Measurements from ENCODE around the gene ZNF322. TPM values are rescaled to one million over a fixed set of nuclear protein-coding genes. Genes with fewer than 3 reads are reported as not detected.

The ZNF322 gene
- total RNA-seq, 2 donors from 2014 or later, result 42.5 to 59.9 TPM

DNA sequence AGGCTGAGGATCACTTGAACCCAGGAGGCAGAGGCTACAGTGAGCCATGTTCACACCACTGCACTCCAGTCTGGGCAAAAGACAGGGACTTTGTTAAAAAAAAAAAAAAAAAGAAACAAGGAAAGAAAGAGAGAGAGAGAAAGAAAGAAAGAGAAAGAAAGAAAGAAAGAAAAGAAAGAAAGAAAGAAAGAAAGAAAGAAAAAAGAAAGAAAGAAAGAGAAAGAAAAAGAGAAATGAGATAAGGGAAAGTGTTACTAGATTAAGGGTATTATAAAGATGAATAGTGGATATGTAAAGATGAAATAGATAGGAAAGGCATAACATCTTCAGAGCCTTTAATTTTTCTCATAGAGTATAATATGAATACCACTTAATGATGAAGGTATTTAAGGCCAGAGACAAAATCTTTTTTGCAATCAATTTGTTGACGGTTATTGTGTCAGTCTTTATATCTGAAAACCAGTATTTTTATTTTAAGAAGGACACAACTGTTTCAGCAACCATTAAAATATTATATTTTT, 36.1 kb downstream of the ZNF322 start:
- H3K27ac Mint-ChIP-seq, result no peak overlapping the region
- no peak overlapping the region for H3K9ac ChIP-seq (ENCODE audit: extremely low read depth, low read length, poor library complexity, severe bottlenecking)
- no peak for DNase-seq
- no peaks in the 10 kb centered on the region for H3K36me3 Mint-ChIP-seq (ENCODE audit: low read depth)
- no peak overlapping the region for H3K4me3 Mint-ChIP-seq
- peaks cover 11% of the 10 kb centered on the region for H3K27me3 ChIP-seq (ENCODE audit: control insufficient read depth, insufficient read depth, low read length, poor library complexity, severe bottlenecking)
- no peaks in the 10 kb centered on the region for H3K4me1 Mint-ChIP-seq
- H3K4me3 ChIP-seq (ENCODE audit: low read length), result no peak overlapping the region
- no peaks in the 10 kb centered on the region for H3K36me3 ChIP-seq (ENCODE audit: control insufficient read depth, insufficient read depth, low read length)
- H3K4me1 ChIP-seq (ENCODE audit: control insufficient read depth, insufficient read depth, low read length), result no peaks in the 10 kb centered on the region
- peaks cover 19% of the 10 kb centered on the region for H3K27me3 Mint-ChIP-seq (ENCODE audit: insufficient read depth)
- TF ChIP-seq, protein P1, sequence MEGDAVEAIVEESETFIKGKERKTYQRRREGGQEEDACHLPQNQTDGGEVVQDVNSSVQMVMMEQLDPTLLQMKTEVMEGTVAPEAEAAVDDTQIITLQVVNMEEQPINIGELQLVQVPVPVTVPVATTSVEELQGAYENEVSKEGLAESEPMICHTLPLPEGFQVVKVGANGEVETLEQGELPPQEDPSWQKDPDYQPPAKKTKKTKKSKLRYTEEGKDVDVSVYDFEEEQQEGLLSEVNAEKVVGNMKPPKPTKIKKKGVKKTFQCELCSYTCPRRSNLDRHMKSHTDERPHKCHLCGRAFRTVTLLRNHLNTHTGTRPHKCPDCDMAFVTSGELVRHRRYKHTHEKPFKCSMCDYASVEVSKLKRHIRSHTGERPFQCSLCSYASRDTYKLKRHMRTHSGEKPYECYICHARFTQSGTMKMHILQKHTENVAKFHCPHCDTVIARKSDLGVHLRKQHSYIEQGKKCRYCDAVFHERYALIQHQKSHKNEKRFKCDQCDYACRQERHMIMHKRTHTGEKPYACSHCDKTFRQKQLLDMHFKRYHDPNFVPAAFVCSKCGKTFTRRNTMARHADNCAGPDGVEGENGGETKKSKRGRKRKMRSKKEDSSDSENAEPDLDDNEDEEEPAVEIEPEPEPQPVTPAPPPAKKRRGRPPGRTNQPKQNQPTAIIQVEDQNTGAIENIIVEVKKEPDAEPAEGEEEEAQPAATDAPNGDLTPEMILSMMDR (conservative IDR thresholded peaks at IDR 0.05), result no peak
- peaks cover 8% of the 10 kb centered on the region for H3K9me3 ChIP-seq (ENCODE audit: control insufficient read depth, low read length)
- no peak overlapping the region for H3K27ac ChIP-seq (ENCODE audit: low read depth, low read length)
- WGBS, 2 experiments (ENCODE audit: insufficient coverage in 1 of 2, insufficient read length in 1 of 2), result 0% methylated on average over 1 of the region's 1 CpG; no CpG with 5 or more reads in 1 of the 2 experiments
- H3K9me3 Mint-ChIP-seq, result peaks cover 11% of the 10 kb centered on the region

DNA sequence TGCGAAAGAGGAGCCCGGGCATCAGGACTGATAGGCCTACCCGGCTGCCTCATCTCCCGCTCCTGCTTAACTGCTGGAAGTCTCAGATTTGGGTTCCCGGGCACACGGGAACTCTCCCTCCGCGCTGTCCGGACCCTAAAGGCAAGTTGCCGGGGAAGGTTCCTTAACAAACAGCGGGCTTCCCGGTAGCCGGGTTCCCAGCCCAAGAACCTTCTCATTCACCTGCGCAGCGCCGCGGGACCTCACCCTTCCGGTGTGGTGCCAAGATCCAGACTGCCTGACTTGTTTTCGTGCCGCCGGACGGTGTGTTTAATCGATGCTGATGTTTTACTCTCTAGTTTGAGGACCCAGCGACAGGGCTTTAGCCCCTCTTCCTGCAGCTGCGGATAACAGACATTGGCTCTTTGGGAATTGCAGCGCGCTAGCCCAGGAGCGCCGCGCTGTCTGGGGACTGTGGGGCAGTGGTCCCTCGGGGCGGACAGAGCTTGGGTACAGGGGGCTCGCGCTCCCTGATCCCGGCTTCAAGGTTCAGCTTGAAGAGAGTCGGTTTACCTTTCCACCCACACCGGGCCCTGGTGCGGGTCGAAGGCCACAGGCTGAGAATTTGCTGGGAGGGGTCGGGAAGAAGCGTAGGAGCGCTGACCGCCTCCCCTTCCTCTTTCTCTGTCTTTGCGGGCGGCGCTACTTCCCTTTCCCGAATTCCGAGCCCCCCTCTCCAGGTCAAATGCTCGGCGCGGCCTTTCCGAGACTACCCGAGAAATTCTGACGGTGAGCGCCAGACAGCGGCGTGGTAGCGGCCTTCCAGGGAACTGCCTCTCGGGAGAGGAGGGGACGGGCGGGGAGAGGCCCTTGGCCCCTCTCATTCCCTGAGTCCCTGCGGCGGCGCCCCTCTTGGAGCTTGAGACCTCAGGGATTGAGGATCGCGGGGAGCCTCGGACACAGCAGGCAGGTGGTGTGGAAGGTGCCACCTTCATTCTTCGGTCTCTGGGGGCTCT, 45.6 kb downstream of the ZNF322 start:
- H3K9ac ChIP-seq (ENCODE audit: extremely low read depth, low read length, poor library complexity, severe bottlenecking), result no peak overlapping the region
- peaks cover 10% of the 10 kb centered on the region for H3K4me1 Mint-ChIP-seq
- DNase-seq, result peak; percentile 81

DNA sequence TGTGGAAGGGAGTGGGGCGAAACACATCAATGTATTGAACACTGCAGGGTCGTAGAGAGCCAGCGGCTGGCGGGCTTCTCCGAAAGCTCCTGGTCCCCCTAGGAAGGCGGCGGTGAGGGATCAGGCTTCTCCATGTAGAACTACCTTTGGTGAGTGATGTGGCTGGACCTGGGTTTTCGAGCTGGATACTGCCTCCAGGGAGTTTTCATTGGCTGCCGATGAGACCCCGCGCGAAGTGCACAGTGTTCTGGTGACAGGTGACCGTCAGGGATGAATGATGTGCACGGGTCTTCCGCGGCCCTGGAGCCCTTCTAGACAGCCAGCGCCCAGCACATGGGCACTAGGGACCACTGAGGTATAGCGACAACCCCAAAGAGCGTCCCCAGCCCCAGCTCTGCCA, 46.3 kb downstream of the ZNF322 start:
- peaks cover 86% of the 10 kb centered on the region for H3K27me3 Mint-ChIP-seq (ENCODE audit: insufficient read depth)
- peak overlapping the region; percentile 82 for H3K4me3 ChIP-seq (ENCODE audit: low read length)
- no peaks in the 10 kb centered on the region for H3K36me3 ChIP-seq (ENCODE audit: control insufficient read depth, insufficient read depth, low read length)
- WGBS, 2 experiments (ENCODE audit: insufficient coverage in 1 of 2, insufficient read length in 1 of 2), result 34 to 53% methylated on average over 10 to 19 of the region's 19 CpGs
- H3K27ac Mint-ChIP-seq, result no peak overlapping the region
- peaks cover 84% of the 10 kb centered on the region for H3K27me3 ChIP-seq (ENCODE audit: control insufficient read depth, insufficient read depth, low read length, poor library complexity, severe bottlenecking)
- H3K4me1 ChIP-seq (ENCODE audit: control insufficient read depth, insufficient read depth, low read length), result no peaks in the 10 kb centered on the region
- peaks cover 11% of the 10 kb centered on the region for H3K9me3 ChIP-seq (ENCODE audit: control insufficient read depth, low read length)
- TF ChIP-seq, protein P1 (conservative IDR thresholded peaks at IDR 0.05), result no peak
- H3K9ac ChIP-seq (ENCODE audit: extremely low read depth, low read length, poor library complexity, severe bottlenecking), result no peak overlapping the region
- H3K27ac ChIP-seq (ENCODE audit: low read depth, low read length), result no peak overlapping the region
- H3K36me3 Mint-ChIP-seq (ENCODE audit: low read depth), result no peaks in the 10 kb centered on the region
- peak overlapping the region; percentile 77 for H3K4me3 Mint-ChIP-seq
- DNase-seq, result peak; percentile 61
- no peaks in the 10 kb centered on the region for H3K9me3 Mint-ChIP-seq
- peaks cover 10% of the 10 kb centered on the region for H3K4me1 Mint-ChIP-seq

More for the DNA sequence above, 45.6 kb downstream of the ZNF322 start:
- no peaks in the 10 kb centered on the region for H3K36me3 ChIP-seq (ENCODE audit: control insufficient read depth, insufficient read depth, low read length)
- peak overlapping the region; percentile 82 for H3K4me3 ChIP-seq (ENCODE audit: low read length)
- no peak overlapping the region for H3K27ac ChIP-seq (ENCODE audit: low read depth, low read length)
- TF ChIP-seq, protein P1 (conservative IDR thresholded peaks at IDR 0.05), result peak; percentile 29
- no peaks in the 10 kb centered on the region for H3K4me1 ChIP-seq (ENCODE audit: control insufficient read depth, insufficient read depth, low read length)
- 2% methylated on average over 29 to 68 of the region's 68 CpGs for WGBS, 2 experiments (ENCODE audit: insufficient coverage in 1 of 2, insufficient read length in 1 of 2)
- peaks cover 76% of the 10 kb centered on the region for H3K27me3 ChIP-seq (ENCODE audit: control insufficient read depth, insufficient read depth, low read length, poor library complexity, severe bottlenecking)
- H3K27me3 Mint-ChIP-seq (ENCODE audit: insufficient read depth), result peaks cover 83% of the 10 kb centered on the region
- peaks cover 11% of the 10 kb centered on the region for H3K9me3 ChIP-seq (ENCODE audit: control insufficient read depth, low read length)
- no peaks in the 10 kb centered on the region for H3K9me3 Mint-ChIP-seq
- H3K4me3 Mint-ChIP-seq, result peak overlapping the region; percentile 77
- peak overlapping the region; percentile 24 for H3K27ac Mint-ChIP-seq
- no peaks in the 10 kb centered on the region for H3K36me3 Mint-ChIP-seq (ENCODE audit: low read depth)

All from endodermal cell (in vitro differentiated cells).